ENCODE results near the gene PHF21A.
"Not testable (repeated sequence)": the region's sequence is repeated elsewhere in the genome, so short reads cannot be mapped to it uniquely, and the experiment has no call there.

The PHF21A gene

GRCh38 chr11:46020084-46020599 is 101.1 kb downstream of the PHF21A start:
- DNase-seq: no peak

GRCh38 chr11:46018651-46019050 is 102.6 kb downstream of the PHF21A start:
- no peak for DNase-seq

GRCh38 chr11:46017341-46017740 is 103.9 kb downstream of the PHF21A start:
- no peak for DNase-seq

GRCh38 chr11:46015941-46016340 is 105.3 kb downstream of the PHF21A start:
- no peak for DNase-seq

DNA sequence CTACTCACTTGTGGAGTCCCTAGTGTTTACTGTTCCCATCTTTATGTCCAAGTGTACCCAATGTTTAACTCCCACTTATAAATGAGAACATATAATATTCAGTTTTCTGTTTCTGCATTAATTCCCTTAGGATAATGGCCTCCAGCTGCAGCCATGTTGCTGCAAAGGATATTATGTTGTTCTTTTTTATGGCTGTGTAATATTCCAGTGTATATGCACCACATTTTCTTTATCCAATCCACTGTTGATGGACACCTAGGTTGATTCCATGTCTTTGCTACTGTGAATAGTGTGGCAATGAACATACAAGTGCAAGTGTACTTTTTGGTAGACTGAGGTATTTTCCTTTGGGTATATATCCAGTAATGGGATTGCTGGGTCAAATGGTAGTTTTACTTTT is 107.1 kb downstream of the PHF21A start:
- not testable (repeated sequence) for DNase-seq

DNA sequence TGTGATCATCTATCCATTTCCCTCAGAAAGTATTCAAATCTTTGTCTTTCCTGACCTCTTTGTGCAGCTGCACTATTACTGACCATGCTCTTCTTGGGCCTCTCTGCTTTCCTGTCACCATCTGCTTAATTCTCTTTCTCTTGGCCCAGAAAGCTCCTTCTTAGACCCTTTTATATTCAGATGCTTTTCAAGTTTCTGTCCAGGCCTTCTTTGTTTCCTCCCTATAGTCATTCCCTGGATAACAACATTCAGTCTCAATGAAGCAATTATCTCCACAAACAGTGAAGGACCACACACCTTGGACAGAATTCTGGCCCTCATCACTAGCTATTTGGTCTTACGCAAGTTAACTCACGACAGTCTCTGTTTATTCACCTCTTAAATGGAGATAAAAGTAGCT is 109.1 kb downstream of the PHF21A start:
- DNase-seq: no peak

DNA sequence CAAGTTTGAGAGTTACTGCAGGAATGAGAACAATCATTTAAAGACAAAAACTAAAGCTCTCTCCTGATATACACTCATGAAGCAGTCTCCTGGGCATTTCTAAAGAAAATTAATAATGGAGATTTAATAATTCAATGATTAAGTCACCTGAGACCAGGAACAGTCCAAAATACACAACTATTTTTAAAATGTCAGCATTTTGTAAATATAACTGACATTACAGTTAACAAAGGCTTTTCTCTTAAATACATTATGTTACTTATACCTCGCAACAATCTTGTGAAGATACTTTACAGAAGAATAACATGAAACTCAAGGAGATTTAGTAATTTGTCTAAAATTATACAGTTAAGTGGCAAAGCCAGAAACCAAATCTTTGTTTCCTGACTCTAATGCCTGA is 111.2 kb downstream of the PHF21A start:
- no peak for DNase-seq

GRCh38 chr11:46009647-46010046 is 111.6 kb downstream of the PHF21A start:
- DNase-seq: no peak

GRCh38 chr11:46006418-46007070 is 114.7 kb downstream of the PHF21A start:
- DNase-seq: peak; percentile 79

GRCh38 chr11:46003572-46003971 is 117.7 kb downstream of the PHF21A start:
- no peak for DNase-seq

DNA sequence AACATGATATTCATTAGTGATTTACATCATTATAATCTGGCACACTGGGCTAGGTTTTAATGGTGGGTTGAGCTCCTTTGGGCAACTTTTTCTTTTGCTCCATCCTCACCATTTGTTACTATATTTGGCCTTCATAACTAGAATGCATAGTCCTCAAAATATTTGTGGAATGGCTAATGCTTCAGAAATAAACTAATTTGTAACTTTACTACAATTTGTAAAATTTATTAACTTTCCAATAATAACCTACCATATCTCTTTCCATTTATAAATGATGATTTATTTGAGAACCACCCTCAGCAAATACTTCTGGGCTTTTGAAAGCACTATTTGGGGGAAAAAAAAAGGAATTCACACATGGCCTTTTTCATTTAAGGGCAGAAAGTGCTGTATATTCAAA is 119.1 kb downstream of the PHF21A start:
- DNase-seq: no peak

DNA sequence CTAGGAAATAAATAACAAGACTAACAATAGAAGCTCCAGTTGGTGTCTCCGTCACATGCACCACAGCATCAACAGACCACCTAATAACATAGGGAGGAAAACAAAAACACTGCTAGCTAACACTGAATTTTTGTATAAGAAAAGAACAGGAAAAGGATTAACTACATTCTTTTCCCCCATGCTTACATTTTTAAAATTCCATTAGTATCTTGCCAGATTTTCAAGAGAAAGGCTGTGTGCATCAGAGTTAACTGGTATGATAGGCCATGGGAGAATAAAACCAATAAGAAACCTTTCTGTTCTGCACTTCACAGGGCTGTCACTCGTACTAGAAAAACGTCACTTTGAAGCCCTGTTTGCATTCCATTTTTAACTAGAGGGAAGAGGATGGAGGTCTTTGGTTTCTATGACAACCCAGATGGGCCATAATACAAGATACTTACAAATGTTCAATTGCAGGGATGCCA is 119.8 kb downstream of the PHF21A start:
- DNase-seq: no peak

DNA sequence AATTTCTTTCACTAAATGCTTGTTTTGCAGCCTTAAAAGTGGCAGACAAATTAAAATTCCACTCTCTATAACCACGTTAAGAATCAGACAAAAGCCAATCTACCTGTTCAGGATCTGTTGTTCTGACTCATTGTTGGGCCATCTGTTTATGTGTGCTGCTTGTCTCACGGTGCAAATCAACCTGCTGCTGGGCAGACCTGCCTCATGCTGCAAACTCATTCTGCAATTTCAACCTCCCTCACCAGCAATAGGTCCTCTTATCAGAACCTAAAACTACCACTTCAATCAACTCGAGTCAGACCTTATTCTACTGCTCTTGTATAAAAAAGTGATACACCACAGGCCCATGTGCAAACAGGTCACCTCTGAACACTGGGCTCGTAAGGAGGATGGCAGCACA is 123.7 kb downstream of the PHF21A start:
- peak; percentile 26 for DNase-seq

DNA sequence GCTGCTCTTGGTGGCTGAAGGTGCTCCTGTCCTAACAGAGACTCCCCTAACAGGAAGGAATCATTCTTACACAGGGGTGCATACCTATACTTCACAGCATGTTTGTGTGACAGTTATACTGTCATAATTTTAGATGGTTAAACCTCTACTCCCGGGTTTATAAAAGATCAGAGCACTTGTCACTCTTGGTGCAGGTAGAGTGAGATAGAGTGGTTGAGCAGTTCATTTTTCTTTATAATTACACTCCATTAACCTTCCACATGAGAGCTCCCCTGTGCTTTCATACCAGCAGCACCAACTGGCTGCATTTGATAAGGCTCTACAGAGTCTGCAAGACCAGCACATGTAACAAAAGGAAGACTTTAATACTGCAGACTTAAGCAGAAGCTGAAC is 125.9 kb downstream of the PHF21A start:
- no peak for DNase-seq

- DNase-seq: no peak
Measured at GRCh38 chr11:45994371-45995341, 126.6 kb downstream of the PHF21A start.

GRCh38 chr11:45993531-45994001 is 127.7 kb downstream of the PHF21A start:
- no peak for DNase-seq

GRCh38 chr11:45988921-45989320 is 132.3 kb downstream of the PHF21A start:
- DNase-seq: no peak

DNA sequence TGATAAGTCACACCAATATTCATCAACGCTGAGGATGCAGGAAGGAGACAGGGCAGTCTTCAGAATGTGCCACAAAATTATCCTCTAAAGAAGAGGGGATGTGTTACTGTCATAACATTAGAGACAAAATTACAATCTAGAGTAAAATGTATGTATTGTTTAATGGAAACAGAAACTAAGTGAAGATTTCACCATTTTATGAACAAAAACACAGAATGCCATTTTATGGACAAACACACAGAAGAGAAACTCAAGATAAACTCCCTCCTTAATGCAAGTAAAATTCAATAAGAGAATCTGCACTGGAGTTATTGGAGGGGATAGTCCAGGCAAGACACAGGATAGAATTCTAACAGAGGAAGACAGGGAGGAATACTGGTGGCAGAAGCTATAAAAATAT is 136.0 kb downstream of the PHF21A start:
- DNase-seq: no peak

DNA sequence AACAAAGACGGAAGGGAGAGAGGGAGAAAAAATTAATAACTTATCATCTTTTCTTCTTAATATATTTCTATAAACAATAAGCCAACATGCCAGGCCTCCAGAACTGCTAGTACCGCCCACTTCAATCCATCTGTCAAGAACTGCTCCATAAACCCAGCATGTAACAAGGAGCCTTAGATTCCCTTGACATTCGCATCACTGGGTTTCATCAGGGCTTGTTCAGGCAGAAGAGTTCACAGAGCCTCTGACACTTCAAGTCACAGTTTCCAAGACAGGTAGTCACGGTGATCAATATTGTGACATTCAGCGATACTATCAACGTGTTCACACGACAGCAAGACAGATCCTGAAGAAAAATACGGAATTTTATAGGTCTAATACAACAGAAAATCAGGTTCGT is 137.1 kb downstream of the PHF21A start:
- no peak for DNase-seq

DNA sequence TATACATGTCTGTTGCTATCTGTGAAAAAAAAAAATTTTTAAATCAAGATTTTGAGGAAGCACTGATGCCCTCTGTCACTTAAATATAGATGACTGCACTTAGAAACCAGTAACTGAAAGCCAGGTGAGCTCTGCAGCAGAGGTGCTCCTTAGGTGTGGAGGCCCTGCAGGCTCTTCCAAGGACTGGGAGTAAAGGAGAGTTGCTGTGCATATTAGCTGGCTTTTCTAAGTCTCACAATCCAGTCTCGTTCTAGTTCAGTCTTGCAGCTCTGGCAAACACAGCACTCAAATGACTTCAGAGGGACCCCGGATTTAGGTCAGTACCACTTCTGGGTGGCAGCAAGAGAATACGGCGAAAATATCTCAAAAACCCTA is 137.8 kb downstream of the PHF21A start:
- DNase-seq: no peak

- DNase-seq: peak; percentile 52
Measured at GRCh38 chr11:45982656-45983470, 138.4 kb downstream of the PHF21A start.

DNA sequence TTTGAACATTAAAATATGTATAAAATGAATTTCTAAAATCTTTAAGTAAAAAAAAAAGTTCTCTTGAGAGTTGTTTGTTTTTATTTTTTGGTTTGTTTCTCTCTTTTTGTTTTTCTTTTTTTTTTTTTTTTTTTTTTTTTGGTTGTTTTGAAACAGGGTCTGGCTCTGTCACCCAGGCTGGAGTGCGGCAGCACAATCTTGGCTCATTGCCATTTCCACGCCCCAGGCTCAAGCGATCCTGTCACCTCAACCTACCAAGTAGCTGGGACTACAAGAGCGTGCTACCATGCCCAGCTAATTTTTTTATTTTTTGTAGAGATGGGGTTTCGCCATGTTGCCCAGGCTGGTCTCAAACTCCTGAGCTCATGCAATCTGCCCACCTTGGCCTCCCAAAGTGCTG is 139.4 kb downstream of the PHF21A start:
- not testable (repeated sequence) for DNase-seq

DNA sequence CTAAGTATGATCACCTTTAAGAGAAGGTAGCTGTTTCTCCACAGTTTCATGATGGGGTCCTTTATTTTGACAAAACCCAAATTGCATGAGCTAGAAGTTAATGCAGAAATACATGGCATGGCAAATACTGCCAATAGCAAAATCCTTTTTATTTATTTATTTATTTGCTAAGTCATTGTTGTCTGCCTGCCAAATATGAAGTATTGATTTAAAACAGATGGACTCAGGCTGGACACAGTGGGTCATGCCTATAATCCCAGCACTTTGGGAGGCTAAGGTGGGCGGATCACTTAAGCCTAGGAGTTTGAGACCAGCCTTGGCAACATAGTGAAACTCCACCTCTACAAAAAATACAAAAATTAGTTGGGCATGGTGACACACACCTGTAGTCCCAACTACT is 146.4 kb downstream of the PHF21A start:
- DNase-seq: no peak

Measured in NCI-H1694 (cell line).